Measurements from ENCODE around the gene ATP6V0E1. TPM values are rescaled to one million over a fixed set of nuclear protein-coding genes. Genes with fewer than 3 reads are reported as not detected.
A peak's percentile ranks its signal among the peaks of the same experiment; 100 is the strongest.

The ATP6V0E1 gene
- total RNA-seq, 3 donors from 2014 or later, result 173 to 219 (median 185) TPM

DNA sequence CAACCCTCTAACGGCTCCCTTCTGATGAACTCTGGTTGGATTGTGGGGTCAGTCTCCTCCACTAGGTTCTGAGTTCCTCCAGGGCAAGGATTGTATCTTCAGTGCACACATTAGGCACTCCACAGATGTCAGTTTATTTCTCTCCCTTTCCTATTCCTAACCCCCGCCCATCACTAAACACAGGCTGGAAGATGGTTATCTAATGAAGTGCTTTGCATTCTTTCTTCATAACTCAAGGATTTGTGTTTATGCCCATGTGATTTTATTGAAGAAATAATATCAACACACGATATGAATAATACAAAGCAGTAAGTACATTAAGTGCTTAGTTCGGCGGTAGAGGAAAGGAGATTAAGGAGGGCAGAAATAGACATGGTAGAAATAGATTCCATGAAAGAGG lies 68.2 kb downstream of the ATP6V0E1 start:
- no peak overlapping the region for H3K27ac ChIP-seq
- H3K9me3 ChIP-seq, result no peaks in the 10 kb centered on the region
- H3K27me3 ChIP-seq, result no peaks in the 10 kb centered on the region
- intact Hi-C loops (cut with DNase I; ENCODE audit: low total_unique reads), result loop anchor here (10.0 kb wide), 1 partner anchor 67 kb away; the partner anchor contains the start of gene ATP6V0E1
- no peak for DNase-seq (ENCODE audit: low spot score in 2 of 2)
- H3K36me3 ChIP-seq, result no peaks in the 10 kb centered on the region
- no peak overlapping the region for H3K4me3 ChIP-seq
- TF ChIP-seq POLR2A (IDR thresholded peaks at IDR 0.05), result no peak
- TF ChIP-seq POLR2AphosphoS5 (IDR thresholded peaks at IDR 0.05), result no peak
- no peak for TF ChIP-seq CTCF (IDR thresholded peaks at IDR 0.05)
- H3K4me1 ChIP-seq, result no peaks in the 10 kb centered on the region

DNA sequence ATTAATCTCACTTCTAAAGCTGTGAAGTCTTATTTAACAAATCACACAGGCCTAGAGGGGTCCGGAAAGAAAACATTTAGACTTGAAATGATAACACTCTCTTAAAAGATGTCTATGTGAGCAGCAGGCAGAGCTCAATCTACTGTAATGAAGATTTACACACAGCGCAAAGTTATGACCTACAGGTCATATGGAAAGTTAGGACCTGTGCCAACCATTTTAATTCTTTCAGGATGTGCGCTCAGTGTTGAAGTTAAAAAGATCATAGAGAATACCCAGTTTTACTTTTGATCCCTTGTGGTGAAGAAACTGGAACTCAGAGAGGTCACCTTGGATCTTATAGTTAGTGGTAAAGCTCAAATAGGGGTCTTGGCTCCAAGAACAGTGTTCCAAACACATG lies 69.5 kb downstream of the ATP6V0E1 start:
- no peak for DNase-seq (ENCODE audit: low spot score in 2 of 2)
- no peaks in the 10 kb centered on the region for H3K27me3 ChIP-seq
- no peak overlapping the region for H3K4me3 ChIP-seq
- no peak overlapping the region for H3K27ac ChIP-seq
- no peaks in the 10 kb centered on the region for H3K4me1 ChIP-seq
- intact Hi-C loops (cut with DNase I; ENCODE audit: low total_unique reads), result loop anchor here (10.0 kb wide), 1 partner anchor 68 kb away; the partner anchor contains the start of gene ATP6V0E1
- TF ChIP-seq POLR2A (IDR thresholded peaks at IDR 0.05) (no peak), POLR2AphosphoS5 (IDR thresholded peaks at IDR 0.05) (no peak), CTCF (IDR thresholded peaks at IDR 0.05) (no peak)
- H3K9me3 ChIP-seq, result no peaks in the 10 kb centered on the region
- no peaks in the 10 kb centered on the region for H3K36me3 ChIP-seq

GRCh38 chr5:173055042-173055721 lies 71.6 kb downstream of the ATP6V0E1 start:
- Histone ChIP-seq H3K9me3 (no peaks in the 10 kb centered on the region), H3K36me3 (no peaks in the 10 kb centered on the region), H3K4me1 (no peaks in the 10 kb centered on the region), H3K27me3 (no peaks in the 10 kb centered on the region), H3K27ac (peak overlapping the region; percentile 100), H3K4me3 (peak overlapping the region; percentile 100)
- no peak for TF ChIP-seq CTCF (IDR thresholded peaks at IDR 0.05)
- no peak for TF ChIP-seq POLR2AphosphoS5 (IDR thresholded peaks at IDR 0.05)
- no peak for TF ChIP-seq POLR2A (IDR thresholded peaks at IDR 0.05)
- DNase-seq (ENCODE audit: low spot score in 2 of 2), result no peak
- intact Hi-C loops (cut with DNase I; ENCODE audit: low total_unique reads), result loop anchor here (10.0 kb wide), 1 partner anchor 70 kb away; the partner anchor contains the start of gene ATP6V0E1

DNA sequence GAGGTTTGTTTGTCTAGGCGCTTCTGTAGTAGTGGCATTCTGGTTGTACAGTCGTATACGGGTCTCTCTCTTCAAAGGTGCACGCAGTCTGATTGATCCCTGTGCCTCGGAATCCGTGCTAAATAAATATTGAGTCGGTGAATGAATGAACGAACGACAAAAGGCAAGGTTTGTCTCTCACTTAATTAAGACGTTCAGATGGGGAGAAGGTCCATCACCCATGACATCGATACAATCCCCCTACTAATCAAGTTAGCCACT lies 72.1 kb downstream of the ATP6V0E1 start:
- no peak for DNase-seq (ENCODE audit: low spot score in 2 of 2)
- Histone ChIP-seq H3K27me3 (no peaks in the 10 kb centered on the region), H3K36me3 (no peaks in the 10 kb centered on the region), H3K4me1 (no peaks in the 10 kb centered on the region), H3K9me3 (no peaks in the 10 kb centered on the region), H3K4me3 (peak overlapping the region; percentile 100), H3K27ac (peak overlapping the region; percentile 100)
- TF ChIP-seq POLR2A (IDR thresholded peaks at IDR 0.05), result no peak
- TF ChIP-seq POLR2AphosphoS5 (IDR thresholded peaks at IDR 0.05), result no peak
- TF ChIP-seq CTCF (IDR thresholded peaks at IDR 0.05), result no peak
- intact Hi-C loops (cut with DNase I; ENCODE audit: low total_unique reads), result loop anchor here (10.0 kb wide), 1 partner anchor 71 kb away; the partner anchor contains the start of gene ATP6V0E1

GRCh38 chr5:173055983-173056782 lies 72.6 kb downstream of the ATP6V0E1 start, which contains the start of gene CREBRF:
Gene CREBRF, plus strand, starts transcription at chr5:173056352. Its CDS starts 24,424 bp downstream, at chr5:173080776.
- intact Hi-C loops (cut with DNase I; ENCODE audit: low total_unique reads), result loop anchor here (10.0 kb wide), 1 partner anchor 71 kb away; the partner anchor contains the start of gene ATP6V0E1
- DNase-seq (ENCODE audit: low spot score in 2 of 2), result peak; percentile 97 to 99
- peak; percentile 73 for TF ChIP-seq POLR2A (IDR thresholded peaks at IDR 0.05)
- TF ChIP-seq POLR2AphosphoS5 (IDR thresholded peaks at IDR 0.05), result peak; percentile 96 to 100 (median 97)
- no peak for TF ChIP-seq CTCF (IDR thresholded peaks at IDR 0.05)
- no peaks in the 10 kb centered on the region for H3K36me3 ChIP-seq
- H3K9me3 ChIP-seq, result no peaks in the 10 kb centered on the region
- no peaks in the 10 kb centered on the region for H3K4me1 ChIP-seq
- no peaks in the 10 kb centered on the region for H3K27me3 ChIP-seq
- H3K27ac ChIP-seq, result peak within 1 kb of the TSS; percentile 100
- H3K4me3 ChIP-seq, result peak within 1 kb of the TSS; percentile 100

Data from breast epithelium (tissue), 4 donors.